Epidermal melanocyte (primary cell): ENCODE data around the gene PIGK.
"Not testable (repeated sequence)": the region's sequence is repeated elsewhere in the genome, so short reads cannot be mapped to it uniquely, and the experiment has no call there.

Source experiments
- DNase-seq: peaks from one replicate; pipeline ENCODE4 v3.0.0; 2011; ENCODE audit warnings: low spot score; ENCODE audit not compliant: insufficient read length

PIGK gene

GRCh38 chr1:77197351-77197750 lies 21.9 kb downstream of the PIGK start:
- no peak for DNase-seq

- DNase-seq = no peak
Observed at GRCh38 chr1:77193951-77194350, 25.3 kb downstream of the PIGK start.

GRCh38 chr1:77188770-77189169 lies 30.5 kb downstream of the PIGK start:
- no peak for DNase-seq

GRCh38 chr1:77186907-77187306 lies 32.3 kb downstream of the PIGK start:
- DNase-seq = not testable (repeated sequence)

GRCh38 chr1:77182083-77182482 lies 37.1 kb downstream of the PIGK start:
- no peak for DNase-seq

- no peak for DNase-seq
Observed at GRCh38 chr1:77179632-77180031, 39.6 kb downstream of the PIGK start.

GRCh38 chr1:77175230-77175844 lies 43.9 kb downstream of the PIGK start:
- DNase-seq = no peak

- DNase-seq = no peak
Observed at GRCh38 chr1:77170687-77171086, 48.5 kb downstream of the PIGK start.

- no peak for DNase-seq
Observed at GRCh38 chr1:77168358-77168757, 50.9 kb downstream of the PIGK start.

- no peak for DNase-seq
Observed at GRCh38 chr1:77164434-77164944, 54.7 kb downstream of the PIGK start.

- DNase-seq = not testable (repeated sequence)
Observed at GRCh38 chr1:77159706-77160105, 59.5 kb downstream of the PIGK start.

GRCh38 chr1:77156214-77156613 lies 63.0 kb downstream of the PIGK start:
- no peak for DNase-seq

- no peak for DNase-seq
Observed at GRCh38 chr1:77146270-77146669, 73.0 kb downstream of the PIGK start.

- DNase-seq = no peak
Observed at GRCh38 chr1:77143529-77144121, 75.6 kb downstream of the PIGK start.

- no peak for DNase-seq
Observed at GRCh38 chr1:77139389-77139788, 79.8 kb downstream of the PIGK start.

GRCh38 chr1:77134359-77134758 lies 84.9 kb downstream of the PIGK start:
- no peak for DNase-seq

- DNase-seq = no peak
Observed at GRCh38 chr1:77133731-77134358, 85.4 kb downstream of the PIGK start.

- DNase-seq = peak; percentile 35
Observed at GRCh38 chr1:77126307-77126706, 92.9 kb downstream of the PIGK start.

GRCh38 chr1:77121503-77121902 lies 97.7 kb downstream of the PIGK start:
- no peak for DNase-seq

GRCh38 chr1:77120950-77121349 lies 98.3 kb downstream of the PIGK start:
- DNase-seq = no peak

GRCh38 chr1:77118712-77119111 lies 100.5 kb downstream of the PIGK start:
- DNase-seq = no peak

- DNase-seq = no peak
Observed at GRCh38 chr1:77104672-77105071, 114.6 kb downstream of the PIGK start.

- no peak for DNase-seq
Observed at GRCh38 chr1:77103486-77103885, 115.7 kb downstream of the PIGK start.
